Stimulated activated CD8-positive, alpha-beta memory T cell treated with anti-CD3 and anti-CD28 coated beads, Interleukin-4, amount 100 ng/mL, for 24 hours (primary cell): ENCODE results near the gene SMIM14.
"Not testable (repeated sequence)": the region's sequence is repeated elsewhere in the genome, so short reads cannot be mapped to it uniquely, and the experiment has no call there.

Source experiments
- DNase-seq: peaks from one replicate; pipeline ENCODE4 v3.0.0-alpha.2; 2020; ENCODE audit warnings: low read depth

The SMIM14 gene

GRCh38 chr4:39642885-39643552 lies 4.4 kb upstream of the SMIM14 start:
- DNase-seq = no peak

GRCh38 chr4:39641451-39641850 lies 2.8 kb upstream of the SMIM14 start:
- no peak for DNase-seq

GRCh38 chr4:39637586-39638353 lies 895 bp downstream of the SMIM14 start:
- DNase-seq = no peak

GRCh38 chr4:39637221-39637585 lies 1.5 kb downstream of the SMIM14 start:
- no peak for DNase-seq

- no peak for DNase-seq
Observed at GRCh38 chr4:39636531-39637184, 2.0 kb downstream of the SMIM14 start.

GRCh38 chr4:39635023-39635422 lies 3.6 kb downstream of the SMIM14 start:
- no peak for DNase-seq

- no peak for DNase-seq
Observed at GRCh38 chr4:39631700-39632079, 7.0 kb downstream of the SMIM14 start.

GRCh38 chr4:39627413-39627812 lies 11.3 kb downstream of the SMIM14 start:
- DNase-seq = no peak

- DNase-seq = no peak
Observed at GRCh38 chr4:39626913-39627312, 11.8 kb downstream of the SMIM14 start.

- DNase-seq = no peak
Observed at GRCh38 chr4:39626261-39626660, 12.4 kb downstream of the SMIM14 start.

- no peak for DNase-seq
Observed at GRCh38 chr4:39621582-39621981, 17.1 kb downstream of the SMIM14 start.

GRCh38 chr4:39620551-39621313 lies 17.9 kb downstream of the SMIM14 start:
- DNase-seq = no peak

GRCh38 chr4:39617534-39617933 lies 21.1 kb downstream of the SMIM14 start:
- no peak for DNase-seq

- no peak for DNase-seq
Observed at GRCh38 chr4:39616651-39617050, 22.0 kb downstream of the SMIM14 start.

- not testable (repeated sequence) for DNase-seq
Observed at GRCh38 chr4:39616112-39616511, 22.6 kb downstream of the SMIM14 start.

- DNase-seq = no peak
Observed at GRCh38 chr4:39614487-39615162, 24.0 kb downstream of the SMIM14 start.

GRCh38 chr4:39613093-39613656 lies 25.5 kb downstream of the SMIM14 start:
- no peak for DNase-seq

- DNase-seq = no peak
Observed at GRCh38 chr4:39609454-39609931, 29.2 kb downstream of the SMIM14 start.

GRCh38 chr4:39608451-39608850 lies 30.2 kb downstream of the SMIM14 start:
- DNase-seq = no peak

- DNase-seq = no peak
Observed at GRCh38 chr4:39606747-39607146, 31.9 kb downstream of the SMIM14 start.

GRCh38 chr4:39597695-39598381 lies 40.8 kb downstream of the SMIM14 start:
- no peak for DNase-seq
